Activated T-cell treated with anti-CD3 and anti-CD28 coated beads, Interleukin-2, amount 50 U/mL, for 1 hour (primary cell): ENCODE results near the gene CCDC134.
A peak's percentile ranks its signal among the peaks of the same experiment; 100 is the strongest.
"Not testable (repeated sequence)": the region's sequence is repeated elsewhere in the genome, so short reads cannot be mapped to it uniquely, and the experiment has no call there.

Experiments used
- DNase-seq: peaks from one replicate; pipeline ENCODE4 v3.0.0-alpha.2; 2020

The CCDC134 gene

GRCh38 chr22:41826021-41826420 lies 25.5 kb downstream of the CCDC134 start:
- DNase-seq = no peak

GRCh38 chr22:41826430-41827383 lies 26.2 kb downstream of the CCDC134 start:
- DNase-seq = no peak

GRCh38 chr22:41827671-41828070 lies 27.2 kb downstream of the CCDC134 start:
- no peak for DNase-seq

- no peak for DNase-seq
Measured at GRCh38 chr22:41828516-41828915, 28.0 kb downstream of the CCDC134 start.

- DNase-seq = no peak
Measured at GRCh38 chr22:41830174-41830573, 29.7 kb downstream of the CCDC134 start.

- no peak for DNase-seq
Measured at GRCh38 chr22:41831383-41831782, 30.9 kb downstream of the CCDC134 start.

GRCh38 chr22:41831828-41832552 lies 31.5 kb downstream of the CCDC134 start:
- DNase-seq = no peak

- peak; percentile 97 for DNase-seq
Measured at GRCh38 chr22:41832553-41833368, 32.3 kb downstream of the CCDC134 start, which contains the start of gene SREBF2. SREBF2 (plus strand) TSS chr22:41833105; CDS start chr22:41833271, 166 bp downstream.

GRCh38 chr22:41833369-41834004 lies 33.0 kb downstream of the CCDC134 start:
- peak; percentile 61 for DNase-seq

- no peak for DNase-seq
Measured at GRCh38 chr22:41834005-41834944, 33.8 kb downstream of the CCDC134 start.

- DNase-seq = not testable (repeated sequence)
Measured at GRCh38 chr22:41835462-41835861, 35.0 kb downstream of the CCDC134 start.

GRCh38 chr22:41836551-41836950 lies 36.1 kb downstream of the CCDC134 start:
- no peak for DNase-seq

- DNase-seq = no peak
Measured at GRCh38 chr22:41838842-41839618, 38.6 kb downstream of the CCDC134 start.

GRCh38 chr22:41840216-41840615 lies 39.7 kb downstream of the CCDC134 start:
- DNase-seq = no peak

- DNase-seq = no peak
Measured at GRCh38 chr22:41841085-41841712, 40.7 kb downstream of the CCDC134 start.

- DNase-seq = no peak
Measured at GRCh38 chr22:41842996-41843970, 42.8 kb downstream of the CCDC134 start.

- no peak for DNase-seq
Measured at GRCh38 chr22:41844036-41844435, 43.6 kb downstream of the CCDC134 start.

- DNase-seq = no peak
Measured at GRCh38 chr22:41844513-41844912, 44.0 kb downstream of the CCDC134 start.
